Breast epithelium (tissue), 3 donors: ENCODE results near the gene STRBP.

Experiments
- POLR2A ChIP-seq: fragments of 450-650 bp; IDR thresholded peaks from one replicate; pipeline ENCODE4 v1.6.1; 2016; ENCODE audit warnings: antibody characterized with exemption, mild to moderate bottlenecking, moderate library complexity
- POLR2AphosphoS5 ChIP-seq, 3 donors: sonication (generic); formaldehyde crosslinking; IDR thresholded peaks; one replicate each; pipeline ENCODE4 v1.6.1; 2017; ENCODE audit warnings: antibody characterized with exemption in 3 of 3
- TF ChIP-seq, protein P1 (sequence below), 3 donors: fragments of 450-650 bp; IDR thresholded peaks; one replicate each; pipeline ENCODE4 v1.5.1; 2016 to 2017; ENCODE audit warnings: antibody characterized with exemption in 3 of 3, mild to moderate bottlenecking in 3 of 3, moderate library complexity in 3 of 3

DNA sequence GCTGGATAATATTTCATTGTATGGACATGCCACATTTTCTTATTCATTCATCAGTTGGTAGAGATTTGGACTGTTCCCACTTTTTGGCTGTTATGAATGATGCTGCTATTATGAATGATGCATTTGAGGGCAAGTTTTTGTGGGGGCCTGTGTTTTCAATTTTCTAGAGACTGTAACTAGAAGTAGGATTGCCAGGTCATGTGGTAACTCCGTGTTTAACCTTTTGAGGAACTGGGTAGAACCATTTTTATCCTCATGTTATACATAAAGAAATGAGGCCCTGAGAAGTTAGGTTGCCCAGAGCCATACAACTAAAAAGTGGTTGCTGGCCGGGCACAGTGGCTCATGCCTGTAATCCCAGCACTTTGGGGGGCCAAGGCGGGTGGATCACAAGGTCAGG, 22.4 kb upstream of the STRBP start:
- TF ChIP-seq, protein P1, sequence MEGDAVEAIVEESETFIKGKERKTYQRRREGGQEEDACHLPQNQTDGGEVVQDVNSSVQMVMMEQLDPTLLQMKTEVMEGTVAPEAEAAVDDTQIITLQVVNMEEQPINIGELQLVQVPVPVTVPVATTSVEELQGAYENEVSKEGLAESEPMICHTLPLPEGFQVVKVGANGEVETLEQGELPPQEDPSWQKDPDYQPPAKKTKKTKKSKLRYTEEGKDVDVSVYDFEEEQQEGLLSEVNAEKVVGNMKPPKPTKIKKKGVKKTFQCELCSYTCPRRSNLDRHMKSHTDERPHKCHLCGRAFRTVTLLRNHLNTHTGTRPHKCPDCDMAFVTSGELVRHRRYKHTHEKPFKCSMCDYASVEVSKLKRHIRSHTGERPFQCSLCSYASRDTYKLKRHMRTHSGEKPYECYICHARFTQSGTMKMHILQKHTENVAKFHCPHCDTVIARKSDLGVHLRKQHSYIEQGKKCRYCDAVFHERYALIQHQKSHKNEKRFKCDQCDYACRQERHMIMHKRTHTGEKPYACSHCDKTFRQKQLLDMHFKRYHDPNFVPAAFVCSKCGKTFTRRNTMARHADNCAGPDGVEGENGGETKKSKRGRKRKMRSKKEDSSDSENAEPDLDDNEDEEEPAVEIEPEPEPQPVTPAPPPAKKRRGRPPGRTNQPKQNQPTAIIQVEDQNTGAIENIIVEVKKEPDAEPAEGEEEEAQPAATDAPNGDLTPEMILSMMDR (IDR thresholded peaks at IDR 0.05), result no peak
- TF ChIP-seq POLR2A, result no peak
- TF ChIP-seq POLR2AphosphoS5 (IDR thresholded peaks at IDR 0.05), result no peak
